ENCODE data around the gene MTHFD1.

DNA sequence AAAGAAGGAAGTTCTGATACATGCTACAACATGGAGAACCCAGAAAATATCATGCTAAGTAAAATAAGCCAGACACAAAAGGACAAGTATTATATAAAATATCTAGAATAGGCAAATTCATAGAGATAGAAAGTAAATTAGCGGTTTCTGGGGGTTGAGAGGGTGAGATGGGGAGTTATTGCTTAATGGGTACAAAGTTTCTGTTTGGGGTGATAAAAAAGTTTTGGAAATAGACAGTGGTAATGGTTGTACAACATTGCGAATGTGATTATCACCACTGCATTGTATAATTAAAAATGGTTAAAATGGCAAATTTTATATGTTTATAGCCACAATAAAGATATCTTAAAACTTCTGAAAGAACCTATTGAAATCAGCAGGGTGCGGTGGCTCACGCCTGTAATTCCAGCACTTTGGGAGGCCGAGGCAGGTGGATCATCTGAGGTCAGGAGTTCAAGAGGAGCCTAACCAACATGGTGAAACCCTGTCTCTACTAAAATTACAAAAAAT, 100.5 kb downstream of the MTHFD1 start:
- TF ChIP-seq, protein P1, sequence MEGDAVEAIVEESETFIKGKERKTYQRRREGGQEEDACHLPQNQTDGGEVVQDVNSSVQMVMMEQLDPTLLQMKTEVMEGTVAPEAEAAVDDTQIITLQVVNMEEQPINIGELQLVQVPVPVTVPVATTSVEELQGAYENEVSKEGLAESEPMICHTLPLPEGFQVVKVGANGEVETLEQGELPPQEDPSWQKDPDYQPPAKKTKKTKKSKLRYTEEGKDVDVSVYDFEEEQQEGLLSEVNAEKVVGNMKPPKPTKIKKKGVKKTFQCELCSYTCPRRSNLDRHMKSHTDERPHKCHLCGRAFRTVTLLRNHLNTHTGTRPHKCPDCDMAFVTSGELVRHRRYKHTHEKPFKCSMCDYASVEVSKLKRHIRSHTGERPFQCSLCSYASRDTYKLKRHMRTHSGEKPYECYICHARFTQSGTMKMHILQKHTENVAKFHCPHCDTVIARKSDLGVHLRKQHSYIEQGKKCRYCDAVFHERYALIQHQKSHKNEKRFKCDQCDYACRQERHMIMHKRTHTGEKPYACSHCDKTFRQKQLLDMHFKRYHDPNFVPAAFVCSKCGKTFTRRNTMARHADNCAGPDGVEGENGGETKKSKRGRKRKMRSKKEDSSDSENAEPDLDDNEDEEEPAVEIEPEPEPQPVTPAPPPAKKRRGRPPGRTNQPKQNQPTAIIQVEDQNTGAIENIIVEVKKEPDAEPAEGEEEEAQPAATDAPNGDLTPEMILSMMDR (IDR thresholded peaks at IDR 0.05) = no peak
- TF ChIP-seq POLR2AphosphoS5 (IDR thresholded peaks at IDR 0.05) (no peak), POLR2A (IDR thresholded peaks at IDR 0.05) (no peak), EP300 (IDR thresholded peaks at IDR 0.05) (no peak)

All from gastroesophageal sphincter (tissue), 3 donors.